HepG2 (cell line): Measurements from ENCODE around the gene VARS2. TPM values are rescaled to one million over a fixed set of nuclear protein-coding genes. Genes with fewer than 3 reads are reported as not detected.

Source experiments
- CCAR2 ChIP-seq: fragments of 200-400 bp; formaldehyde crosslinking; optimal IDR thresholded peaks from 2 replicates; pipeline ENCODE3; 2018; ENCODE audit warnings: low read depth, mild to moderate bottlenecking, low read length, moderate library complexity
- FOXJ3 ChIP-seq: sonication (generic); formaldehyde crosslinking; IDR thresholded peaks from 2 replicates; pipeline ENCODE4 v1.4.0; 2020; ENCODE audit warnings: missing genetic modification reagents, mild to moderate bottlenecking, borderline replicate concordance
- HMGA1 ChIP-seq: sonication (generic); formaldehyde crosslinking; conservative IDR thresholded peaks from 2 replicates; pipeline ENCODE4 v1.4.0; 2020; ENCODE audit warnings: missing genetic modification reagents
- NCOA2 ChIP-seq: sonication (generic); formaldehyde crosslinking; IDR thresholded peaks from 2 replicates; pipeline ENCODE4 v1.8.0; 2022; ENCODE audit warnings: inconsistent platforms
- PAX8 ChIP-seq: sonication (generic); formaldehyde crosslinking; IDR thresholded peaks from 2 replicates; pipeline ENCODE4 v1.8.0; 2022; ENCODE audit warnings: mild to moderate bottlenecking, missing genetic modification reagents, borderline replicate concordance
- ZFX ChIP-seq: sonication (generic); formaldehyde crosslinking; IDR thresholded peaks from 2 replicates; pipeline ENCODE4 v1.4.0; 2020; ENCODE audit warnings: mild to moderate bottlenecking, low read depth, missing genetic modification reagents, moderate library complexity
- ZNF616 ChIP-seq: sonication (generic); formaldehyde crosslinking; IDR thresholded peaks from 2 replicates; pipeline ENCODE4 v1.5.0; 2020; ENCODE audit warnings: low read depth, mild to moderate bottlenecking, missing genetic modification reagents
- ZNF782 ChIP-seq: sonication (generic); formaldehyde crosslinking; IDR thresholded peaks from 2 replicates; pipeline ENCODE4 v1.4.0; 2020; ENCODE audit warnings: missing genetic modification reagents, mild to moderate bottlenecking, borderline replicate concordance
- polyA plus RNA-seq, 8 experiments: library from polyadenylated mRNA; depleted of rRNA in 3 of 8; stranded (reverse) in 7 of 8; unstranded in 1 of 8; fragments of >200 nt; fragmentation: Illumina TruSeq in 4 of 8; extraction: Trizol in 4 of 8; gene quantifications; 2 replicates each; pipeline versions ENCODE4 v1.2.1 to v1.2.3, GENCODE V29; 2011 to 2016; ENCODE audit warnings: low read depth in 4 of 8, missing spikeins in 1 of 8, mixed read lengths in 1 of 8; ENCODE audit not compliant: insufficient read depth in 1 of 8
- total RNA-seq, 5 experiments: library from RNA; depleted of rRNA; stranded (reverse); fragments of >200 nt; fragmentation: Illumina TruSeq; extraction: Trizol; gene quantifications; 2 replicates each; pipeline ENCODE4 v1.2.3, GENCODE V29; 2016; ENCODE audit warnings: low read depth in 1 of 5
- TF ChIP-seq, protein P1 (sequence below): sonication (generic); formaldehyde crosslinking; conservative IDR thresholded peaks from 2 replicates; pipeline ENCODE4 v1.8.0; 2022; ENCODE audit warnings: missing genetic modification reagents
- TF ChIP-seq, protein P2 (sequence below): sonication (generic); formaldehyde crosslinking; IDR thresholded peaks from 2 replicates; pipeline ENCODE4 v1.5.0; 2020; ENCODE audit warnings: mild to moderate bottlenecking, missing genetic modification reagents, borderline replicate concordance
- TF ChIP-seq, protein P3 (sequence below): sonication (generic); formaldehyde crosslinking; IDR thresholded peaks from 2 replicates; pipeline ENCODE4 v1.5.1; 2020; ENCODE audit warnings: mild to moderate bottlenecking, missing genetic modification reagents, moderate library complexity
- TF ChIP-seq, protein P4 (sequence below): fragments of 450-650 bp; IDR thresholded peaks from 2 replicates; pipeline ENCODE4 v1.6.1; 2016
- TF ChIP-seq, protein P5 (sequence below): sonication (generic); formaldehyde crosslinking; IDR thresholded peaks from 2 replicates; pipeline ENCODE4 v1.4.0; 2020; ENCODE audit warnings: mild to moderate bottlenecking, missing genetic modification reagents

The VARS2 gene
- total and polyA plus RNA-seq, 2 of the 13 experiments (the other 11 are each of a cell fraction or from before 2014, with no cell fraction given) = 61.8 to 71.8 TPM

DNA sequence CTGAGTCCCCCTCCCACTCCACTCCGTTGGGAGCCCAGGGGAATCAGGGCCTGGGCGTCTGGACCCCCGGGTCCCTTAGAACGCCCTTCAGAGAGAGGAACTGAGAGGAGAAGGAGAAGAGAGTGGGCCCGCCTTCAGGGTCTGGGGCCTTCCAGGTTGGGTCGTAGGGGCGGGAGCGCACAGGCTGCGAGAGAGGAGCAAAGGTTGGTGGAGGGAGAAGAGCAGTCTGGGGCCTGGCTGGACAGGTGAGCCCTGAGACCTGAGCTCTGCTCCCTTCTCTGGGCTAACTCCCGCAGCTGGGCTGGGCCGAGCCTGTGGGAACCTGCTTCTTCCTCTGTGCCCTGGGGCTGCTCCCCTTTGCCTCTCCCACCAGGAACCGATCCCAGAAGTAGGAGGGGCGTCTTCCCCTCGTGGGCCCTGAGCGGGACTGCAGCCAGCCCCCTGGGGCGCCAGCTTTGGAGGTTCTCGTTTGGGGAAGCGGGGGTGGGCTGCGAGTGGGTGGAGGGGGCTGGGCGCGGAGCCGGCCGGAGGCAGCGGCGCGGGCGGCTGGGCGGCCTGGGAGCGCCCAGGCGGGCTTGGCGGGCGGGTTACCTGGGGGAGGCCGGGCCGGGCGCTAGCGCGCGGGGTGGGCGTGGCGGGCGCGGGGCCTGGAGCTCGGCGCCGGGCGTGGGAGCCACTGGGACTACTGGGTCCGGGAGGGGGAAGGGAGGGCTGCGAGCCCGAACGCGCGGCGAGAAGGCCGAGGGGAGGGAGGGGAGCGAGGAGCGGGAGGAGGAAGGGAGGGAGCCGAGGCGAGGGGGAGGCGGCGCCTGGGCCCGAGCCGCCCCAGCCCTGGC lies 30.1 kb upstream of the VARS2 start, which contains the start of gene DDR1 (continued):
- TF ChIP-seq NCOA2 (CRISPR knock-in tag) (0 out of 2 replicates have a peak, but pooled peaks have one; percentile 19), PAX8 (CRISPR knock-in tag) (peak; percentile 56; the same call in 1 of the 2 replicates), ZNF616 (CRISPR knock-in tag) (no peak), FOXJ3 (CRISPR knock-in tag) (no peak), CCAR2 (no peak), HMGA1 (no peak), ZNF782 (CRISPR knock-in tag) (peak; percentile 86; the same call in 1 of the 2 replicates), ZFX (CRISPR knock-in tag) (peak; percentile 97)
- TF ChIP-seq, protein P1, sequence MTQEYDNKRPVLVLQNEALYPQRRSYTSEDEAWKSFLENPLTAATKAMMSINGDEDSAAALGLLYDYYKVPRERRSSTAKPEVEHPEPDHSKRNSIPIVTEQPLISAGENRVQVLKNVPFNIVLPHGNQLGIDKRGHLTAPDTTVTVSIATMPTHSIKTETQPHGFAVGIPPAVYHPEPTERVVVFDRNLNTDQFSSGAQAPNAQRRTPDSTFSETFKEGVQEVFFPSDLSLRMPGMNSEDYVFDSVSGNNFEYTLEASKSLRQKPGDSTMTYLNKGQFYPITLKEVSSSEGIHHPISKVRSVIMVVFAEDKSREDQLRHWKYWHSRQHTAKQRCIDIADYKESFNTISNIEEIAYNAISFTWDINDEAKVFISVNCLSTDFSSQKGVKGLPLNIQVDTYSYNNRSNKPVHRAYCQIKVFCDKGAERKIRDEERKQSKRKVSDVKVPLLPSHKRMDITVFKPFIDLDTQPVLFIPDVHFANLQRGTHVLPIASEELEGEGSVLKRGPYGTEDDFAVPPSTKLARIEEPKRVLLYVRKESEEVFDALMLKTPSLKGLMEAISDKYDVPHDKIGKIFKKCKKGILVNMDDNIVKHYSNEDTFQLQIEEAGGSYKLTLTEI (CRISPR knock-in tag) = no peak
- TF ChIP-seq, protein P2, sequence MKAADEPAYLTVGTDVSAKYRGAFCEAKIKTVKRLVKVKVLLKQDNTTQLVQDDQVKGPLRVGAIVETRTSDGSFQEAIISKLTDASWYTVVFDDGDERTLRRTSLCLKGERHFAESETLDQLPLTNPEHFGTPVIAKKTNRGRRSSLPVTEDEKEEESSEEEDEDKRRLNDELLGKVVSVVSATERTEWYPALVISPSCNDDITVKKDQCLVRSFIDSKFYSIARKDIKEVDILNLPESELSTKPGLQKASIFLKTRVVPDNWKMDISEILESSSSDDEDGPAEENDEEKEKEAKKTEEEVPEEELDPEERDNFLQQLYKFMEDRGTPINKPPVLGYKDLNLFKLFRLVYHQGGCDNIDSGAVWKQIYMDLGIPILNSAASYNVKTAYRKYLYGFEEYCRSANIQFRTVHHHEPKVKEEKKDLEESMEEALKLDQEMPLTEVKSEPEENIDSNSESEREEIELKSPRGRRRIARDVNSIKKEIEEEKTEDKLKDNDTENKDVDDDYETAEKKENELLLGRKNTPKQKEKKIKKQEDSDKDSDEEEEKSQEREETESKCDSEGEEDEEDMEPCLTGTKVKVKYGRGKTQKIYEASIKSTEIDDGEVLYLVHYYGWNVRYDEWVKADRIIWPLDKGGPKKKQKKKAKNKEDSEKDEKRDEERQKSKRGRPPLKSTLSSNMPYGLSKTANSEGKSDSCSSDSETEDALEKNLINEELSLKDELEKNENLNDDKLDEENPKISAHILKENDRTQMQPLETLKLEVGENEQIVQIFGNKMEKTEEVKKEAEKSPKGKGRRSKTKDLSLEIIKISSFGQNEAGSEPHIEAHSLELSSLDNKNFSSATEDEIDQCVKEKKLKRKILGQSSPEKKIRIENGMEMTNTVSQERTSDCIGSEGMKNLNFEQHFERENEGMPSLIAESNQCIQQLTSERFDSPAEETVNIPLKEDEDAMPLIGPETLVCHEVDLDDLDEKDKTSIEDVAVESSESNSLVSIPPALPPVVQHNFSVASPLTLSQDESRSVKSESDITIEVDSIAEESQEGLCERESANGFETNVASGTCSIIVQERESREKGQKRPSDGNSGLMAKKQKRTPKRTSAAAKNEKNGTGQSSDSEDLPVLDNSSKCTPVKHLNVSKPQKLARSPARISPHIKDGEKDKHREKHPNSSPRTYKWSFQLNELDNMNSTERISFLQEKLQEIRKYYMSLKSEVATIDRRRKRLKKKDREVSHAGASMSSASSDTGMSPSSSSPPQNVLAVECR (CRISPR knock-in tag) = no peak; the same call in 1 of the 2 replicates
- TF ChIP-seq, protein P3, sequence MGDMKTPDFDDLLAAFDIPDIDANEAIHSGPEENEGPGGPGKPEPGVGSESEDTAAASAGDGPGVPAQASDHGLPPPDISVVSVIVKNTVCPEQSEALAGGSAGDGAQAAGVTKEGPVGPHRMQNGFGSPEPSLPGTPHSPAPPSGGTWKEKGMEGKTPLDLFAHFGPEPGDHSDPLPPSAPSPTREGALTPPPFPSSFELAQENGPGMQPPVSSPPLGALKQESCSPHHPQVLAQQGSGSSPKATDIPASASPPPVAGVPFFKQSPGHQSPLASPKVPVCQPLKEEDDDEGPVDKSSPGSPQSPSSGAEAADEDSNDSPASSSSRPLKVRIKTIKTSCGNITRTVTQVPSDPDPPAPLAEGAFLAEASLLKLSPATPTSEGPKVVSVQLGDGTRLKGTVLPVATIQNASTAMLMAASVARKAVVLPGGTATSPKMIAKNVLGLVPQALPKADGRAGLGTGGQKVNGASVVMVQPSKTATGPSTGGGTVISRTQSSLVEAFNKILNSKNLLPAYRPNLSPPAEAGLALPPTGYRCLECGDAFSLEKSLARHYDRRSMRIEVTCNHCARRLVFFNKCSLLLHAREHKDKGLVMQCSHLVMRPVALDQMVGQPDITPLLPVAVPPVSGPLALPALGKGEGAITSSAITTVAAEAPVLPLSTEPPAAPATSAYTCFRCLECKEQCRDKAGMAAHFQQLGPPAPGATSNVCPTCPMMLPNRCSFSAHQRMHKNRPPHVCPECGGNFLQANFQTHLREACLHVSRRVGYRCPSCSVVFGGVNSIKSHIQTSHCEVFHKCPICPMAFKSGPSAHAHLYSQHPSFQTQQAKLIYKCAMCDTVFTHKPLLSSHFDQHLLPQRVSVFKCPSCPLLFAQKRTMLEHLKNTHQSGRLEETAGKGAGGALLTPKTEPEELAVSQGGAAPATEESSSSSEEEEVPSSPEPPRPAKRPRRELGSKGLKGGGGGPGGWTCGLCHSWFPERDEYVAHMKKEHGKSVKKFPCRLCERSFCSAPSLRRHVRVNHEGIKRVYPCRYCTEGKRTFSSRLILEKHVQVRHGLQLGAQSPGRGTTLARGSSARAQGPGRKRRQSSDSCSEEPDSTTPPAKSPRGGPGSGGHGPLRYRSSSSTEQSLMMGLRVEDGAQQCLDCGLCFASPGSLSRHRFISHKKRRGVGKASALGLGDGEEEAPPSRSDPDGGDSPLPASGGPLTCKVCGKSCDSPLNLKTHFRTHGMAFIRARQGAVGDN (CRISPR knock-in tag) = peak; percentile 77
- TF ChIP-seq, protein P4, sequence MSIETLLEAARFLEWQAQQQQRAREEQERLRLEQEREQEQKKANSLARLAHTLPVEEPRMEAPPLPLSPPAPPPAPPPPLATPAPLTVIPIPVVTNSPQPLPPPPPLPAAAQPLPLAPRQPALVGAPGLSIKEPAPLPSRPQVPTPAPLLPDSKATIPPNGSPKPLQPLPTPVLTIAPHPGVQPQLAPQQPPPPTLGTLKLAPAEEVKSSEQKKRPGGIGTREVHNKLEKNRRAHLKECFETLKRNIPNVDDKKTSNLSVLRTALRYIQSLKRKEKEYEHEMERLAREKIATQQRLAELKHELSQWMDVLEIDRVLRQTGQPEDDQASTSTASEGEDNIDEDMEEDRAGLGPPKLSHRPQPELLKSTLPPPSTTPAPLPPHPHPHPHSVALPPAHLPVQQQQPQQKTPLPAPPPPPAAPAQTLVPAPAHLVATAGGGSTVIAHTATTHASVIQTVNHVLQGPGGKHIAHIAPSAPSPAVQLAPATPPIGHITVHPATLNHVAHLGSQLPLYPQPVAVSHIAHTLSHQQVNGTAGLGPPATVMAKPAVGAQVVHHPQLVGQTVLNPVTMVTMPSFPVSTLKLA = no peak
- TF ChIP-seq, protein P5, sequence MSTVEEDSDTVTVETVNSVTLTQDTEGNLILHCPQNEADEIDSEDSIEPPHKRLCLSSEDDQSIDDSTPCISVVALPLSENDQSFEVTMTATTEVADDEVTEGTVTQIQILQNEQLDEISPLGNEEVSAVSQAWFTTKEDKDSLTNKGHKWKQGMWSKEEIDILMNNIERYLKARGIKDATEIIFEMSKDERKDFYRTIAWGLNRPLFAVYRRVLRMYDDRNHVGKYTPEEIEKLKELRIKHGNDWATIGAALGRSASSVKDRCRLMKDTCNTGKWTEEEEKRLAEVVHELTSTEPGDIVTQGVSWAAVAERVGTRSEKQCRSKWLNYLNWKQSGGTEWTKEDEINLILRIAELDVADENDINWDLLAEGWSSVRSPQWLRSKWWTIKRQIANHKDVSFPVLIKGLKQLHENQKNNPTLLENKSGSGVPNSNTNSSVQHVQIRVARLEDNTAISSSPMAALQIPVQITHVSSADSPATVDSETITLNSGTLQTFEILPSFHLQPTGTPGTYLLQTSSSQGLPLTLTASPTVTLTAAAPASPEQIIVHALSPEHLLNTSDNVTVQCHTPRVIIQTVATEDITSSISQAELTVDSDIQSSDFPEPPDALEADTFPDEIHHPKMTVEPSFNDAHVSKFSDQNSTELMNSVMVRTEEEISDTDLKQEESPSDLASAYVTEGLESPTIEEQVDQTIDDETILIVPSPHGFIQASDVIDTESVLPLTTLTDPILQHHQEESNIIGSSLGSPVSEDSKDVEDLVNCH (CRISPR knock-in tag) = no peak
